ENCODE measurements around the gene GPATCH4.
"Not testable (repeated sequence)": the region's sequence is repeated elsewhere in the genome, so short reads cannot be mapped to it uniquely, and the experiment has no call there.

Gene GPATCH4

DNA sequence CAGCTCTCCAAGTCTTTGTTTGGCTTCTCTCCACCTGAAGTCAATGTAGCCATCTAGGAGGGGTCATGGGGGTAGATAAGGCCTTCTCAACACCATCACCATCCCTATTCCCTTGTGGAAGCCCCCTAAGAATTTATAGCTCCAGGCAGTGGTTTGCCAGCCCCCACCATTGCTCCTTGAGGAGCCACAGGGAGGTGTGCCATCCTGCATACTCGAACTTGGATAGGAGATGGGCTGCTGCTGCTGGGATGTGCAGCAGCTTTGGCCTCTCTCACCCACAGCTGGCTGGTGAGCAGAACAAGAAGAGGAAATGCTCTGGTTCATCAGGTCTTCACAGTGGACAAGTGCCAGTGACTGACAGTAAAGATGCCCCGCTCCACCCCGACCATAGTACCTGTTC is 4.9 kb downstream of the GPATCH4 start:
- DNase-seq (ENCODE audit: low read depth in 3 of 3): no peak

DNA sequence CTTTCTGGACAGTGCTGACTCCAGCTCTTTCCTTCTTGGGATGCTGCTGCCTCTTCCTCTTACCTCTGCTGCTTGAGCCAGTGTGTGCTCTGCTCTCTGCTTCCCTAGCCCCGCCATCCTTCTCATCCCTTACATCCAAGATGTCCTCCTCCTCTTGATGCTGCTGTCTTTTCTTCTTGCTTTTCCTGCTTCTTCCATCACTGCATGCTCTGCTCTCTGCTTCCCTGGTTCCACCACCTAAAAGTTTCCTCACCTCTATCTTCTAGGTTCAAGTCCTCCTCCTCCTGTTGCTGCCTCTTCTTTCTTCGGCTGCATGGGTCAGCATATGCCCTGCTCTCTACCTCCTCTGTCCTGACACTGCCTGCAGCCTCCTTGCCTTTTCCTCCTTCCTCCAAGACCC is 6.3 kb downstream of the GPATCH4 start:
- no peak for DNase-seq (ENCODE audit: low read depth in 3 of 3)

DNA sequence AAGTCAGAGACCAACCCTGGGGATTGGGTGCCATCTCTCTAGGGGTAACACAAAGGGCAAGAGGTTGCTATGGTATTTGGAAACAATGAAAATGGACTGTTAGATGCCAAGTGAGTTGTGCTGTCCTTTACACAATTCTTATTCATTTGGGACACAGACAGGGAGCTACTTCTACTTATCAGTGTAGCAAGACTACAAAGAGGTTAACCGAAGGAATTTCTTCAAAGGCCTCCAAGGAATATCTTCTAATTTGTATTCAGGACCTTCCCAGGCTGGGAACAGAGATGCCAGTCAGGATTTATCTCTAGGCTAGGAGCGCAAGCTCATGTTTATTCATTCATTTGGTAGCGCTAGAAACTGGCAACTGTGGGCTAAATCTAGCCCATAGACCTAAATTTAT is 7.1 kb downstream of the GPATCH4 start:
- no peak for DNase-seq (ENCODE audit: low read depth in 3 of 3)

DNA sequence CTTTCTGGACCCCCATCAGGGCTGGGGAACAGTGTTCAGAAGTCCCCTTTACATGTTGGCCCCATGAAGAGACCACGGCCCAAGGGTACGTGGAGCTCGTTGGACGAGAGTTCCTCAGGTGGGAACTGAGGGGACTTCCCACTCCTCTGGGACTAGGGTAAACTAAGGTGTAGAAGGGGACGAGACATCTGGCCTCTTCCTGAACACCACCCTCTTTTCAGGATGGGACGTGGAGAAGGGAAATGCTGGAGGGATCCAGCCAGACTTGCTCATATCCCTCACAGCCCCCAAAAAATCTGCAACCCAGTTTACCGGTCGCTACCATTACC is 7.7 kb downstream of the GPATCH4 start:
- no peak for DNase-seq (ENCODE audit: low read depth in 3 of 3)

DNA sequence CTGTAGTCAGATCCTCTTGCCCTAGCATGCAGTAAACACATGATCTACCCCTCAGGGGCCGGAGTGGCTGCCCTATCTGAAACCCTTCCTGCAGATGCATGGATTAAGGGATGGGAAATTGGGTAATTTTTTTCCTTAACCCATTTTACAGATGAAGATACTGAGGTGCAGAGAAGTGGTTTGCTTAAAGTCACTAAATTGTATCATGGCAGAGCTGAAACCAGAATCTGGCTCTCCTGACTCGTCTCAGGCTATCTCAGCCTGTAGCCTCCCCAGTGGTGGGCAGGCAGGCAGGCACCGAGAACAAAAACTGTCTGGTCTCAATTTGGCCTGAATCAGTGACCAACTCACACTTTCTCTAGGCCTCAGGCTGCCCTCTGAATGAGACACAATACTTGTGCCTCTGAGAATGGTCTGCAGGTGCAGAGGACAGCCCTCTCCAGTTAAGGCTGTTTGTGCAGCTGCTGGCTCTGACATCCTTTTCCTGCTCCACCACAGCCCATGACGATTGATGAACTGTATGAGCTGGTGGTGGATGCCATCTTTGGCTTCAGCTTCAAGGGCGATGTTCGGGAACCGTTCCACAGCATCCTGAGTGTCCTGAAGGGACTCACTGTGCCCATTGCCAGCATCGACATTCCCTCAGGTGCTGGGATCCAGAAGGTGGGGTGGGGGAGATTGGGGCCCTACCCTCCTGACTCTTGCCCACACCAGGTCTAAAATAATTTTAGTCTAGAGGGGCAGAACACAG is 8.2 kb downstream of the GPATCH4 start:
- DNase-seq (ENCODE audit: low read depth in 3 of 3): no peak

DNA sequence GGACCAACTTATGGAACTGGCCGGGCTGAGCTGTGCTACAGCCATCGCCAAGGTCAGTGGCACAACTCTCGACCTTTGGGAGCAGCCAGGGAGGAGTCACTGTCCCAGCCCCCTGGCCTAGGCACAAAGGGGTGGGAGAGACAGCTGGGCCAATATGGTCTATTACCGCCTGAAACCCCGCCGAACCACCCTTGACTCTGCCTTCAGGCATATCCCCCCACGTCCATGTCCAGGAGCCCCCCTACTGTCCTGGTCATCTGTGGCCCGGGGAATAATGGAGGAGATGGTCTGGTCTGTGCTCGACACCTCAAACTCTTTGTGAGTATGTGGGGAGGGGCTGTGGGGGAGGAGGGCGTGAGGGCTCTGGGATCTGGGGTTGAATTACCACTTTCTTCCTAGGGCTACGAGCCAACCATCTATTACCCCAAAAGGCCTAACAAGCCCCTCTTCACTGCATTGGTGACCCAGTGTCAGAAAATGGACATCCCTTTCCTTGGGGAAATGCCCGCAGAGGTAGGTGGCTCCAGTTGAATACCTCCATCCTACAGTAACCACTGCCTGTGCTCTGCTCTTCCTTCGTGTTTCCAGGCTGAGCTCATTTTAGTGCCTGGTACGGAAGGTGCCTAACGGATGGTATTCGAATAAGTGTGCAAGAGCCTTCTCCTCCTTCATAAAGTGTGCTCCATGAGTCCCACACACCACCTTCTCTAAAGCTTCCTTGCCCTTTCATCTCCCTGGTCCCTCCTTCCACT is 8.9 kb downstream of the GPATCH4 start:
- DNase-seq (ENCODE audit: low read depth in 3 of 3): no peak

DNA sequence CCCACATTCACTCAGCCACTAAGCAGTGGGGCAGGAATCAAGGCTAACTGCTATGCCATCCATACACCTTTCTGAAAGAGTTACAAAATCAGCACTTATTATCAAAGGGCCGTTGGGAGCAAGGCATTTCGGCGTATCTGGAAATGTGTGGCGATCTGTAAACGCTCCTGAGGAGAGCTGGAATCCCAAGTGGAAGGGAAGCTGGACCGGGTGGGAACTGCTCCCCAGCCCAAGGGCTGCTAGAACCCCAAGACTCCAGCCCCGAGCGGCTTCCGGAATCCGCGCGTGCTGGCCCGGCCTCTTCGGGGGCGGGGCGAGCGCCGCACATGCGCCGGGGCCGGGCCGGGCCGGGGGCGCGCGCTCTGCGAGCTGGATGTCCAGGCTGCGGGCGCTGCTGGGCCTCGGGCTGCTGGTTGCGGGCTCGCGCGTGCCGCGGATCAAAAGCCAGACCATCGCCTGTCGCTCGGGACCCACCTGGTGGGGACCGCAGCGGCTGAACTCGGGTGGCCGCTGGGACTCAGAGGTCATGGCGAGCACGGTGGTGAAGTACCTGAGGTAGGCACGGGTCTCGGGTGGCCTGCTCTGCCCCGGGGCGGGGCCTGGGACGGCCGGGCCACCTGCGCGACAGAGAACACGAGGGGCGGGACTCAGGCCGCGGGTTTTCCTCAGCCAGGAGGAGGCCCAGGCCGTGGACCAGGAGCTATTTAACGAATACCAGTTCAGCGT is 9.7 kb downstream of the GPATCH4 start, which contains the start of gene NAXE:
Gene NAXE (plus strand): TSS at position 345 of the 726 bp plus-strand sequence. CDS start 29 bp downstream, at position 374.
- DNase-seq (ENCODE audit: low read depth in 3 of 3): peak; percentile 32 to 65 (median 44)

DNA sequence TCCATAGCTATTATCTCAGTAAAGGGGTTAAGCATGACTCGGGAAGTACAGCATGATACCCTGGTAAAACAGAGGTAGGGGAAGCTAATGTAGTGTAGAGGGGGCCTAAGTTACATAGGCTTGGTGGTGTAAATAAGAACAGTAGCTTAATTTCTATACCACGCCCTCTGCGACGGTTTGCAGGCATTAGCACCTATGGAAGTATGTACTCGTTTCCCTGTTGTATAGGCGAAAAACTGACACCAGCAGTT is 10.2 kb downstream of the GPATCH4 start:
- no peak for DNase-seq (ENCODE audit: low read depth in 3 of 3)

DNA sequence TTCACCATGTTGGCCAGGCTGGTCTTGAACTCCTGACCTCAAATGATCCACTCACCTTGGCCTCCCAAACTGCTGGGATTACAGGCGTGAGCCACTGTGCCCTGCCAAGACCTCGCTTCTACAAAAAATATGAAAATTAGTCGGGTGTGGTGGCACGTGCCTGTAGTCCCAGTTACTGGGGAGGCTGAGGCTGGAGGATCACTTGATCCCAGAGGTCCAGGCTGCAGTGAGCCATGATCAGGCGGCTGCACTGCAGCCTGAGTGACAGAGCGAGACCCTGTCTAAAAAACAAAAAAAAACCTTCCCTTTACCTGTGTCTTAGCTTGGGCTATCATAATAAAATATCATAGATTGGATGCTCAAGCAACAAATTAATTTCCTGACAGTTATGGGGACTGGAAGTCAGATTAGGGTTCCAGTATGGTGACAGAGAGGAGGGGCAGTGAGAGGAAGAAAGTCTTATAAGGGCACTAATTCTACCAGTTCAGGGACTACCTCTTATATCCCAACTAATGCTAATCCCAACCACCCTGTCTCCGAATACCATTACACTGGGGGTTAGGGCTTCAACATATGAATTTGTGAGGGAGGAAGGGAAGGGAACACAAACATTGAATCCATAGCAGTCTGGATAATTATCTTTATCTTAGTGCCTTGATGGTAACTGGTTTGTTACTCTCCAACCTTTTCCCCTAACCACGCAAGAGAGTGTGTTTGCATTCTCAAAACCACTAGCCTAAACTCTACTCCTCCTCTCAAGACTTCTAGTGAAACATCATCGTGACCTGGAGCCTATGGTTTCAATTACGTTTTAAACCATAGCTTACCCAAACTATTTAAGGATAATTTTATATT is 10.7 kb downstream of the GPATCH4 start:
- no peak for DNase-seq (ENCODE audit: low read depth in 3 of 3)

DNA sequence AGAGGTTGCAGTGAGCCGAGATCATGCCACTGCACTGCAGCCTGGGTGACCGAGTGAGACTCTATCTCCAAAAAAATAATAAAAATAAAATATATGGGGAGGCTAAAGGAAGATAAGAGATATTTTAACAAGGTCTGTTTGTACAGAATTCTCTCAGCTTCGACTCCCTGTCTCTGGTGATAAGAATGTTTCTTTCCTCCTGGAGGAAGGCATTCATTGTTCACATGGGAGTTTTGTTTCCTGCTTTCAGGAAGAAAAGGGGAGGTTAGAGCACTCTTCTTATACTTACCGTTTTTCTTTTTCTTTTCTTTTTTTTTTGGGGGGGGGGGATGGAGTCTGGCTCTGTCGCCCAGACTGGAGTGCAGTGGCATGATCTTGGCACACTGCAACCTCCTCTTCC is 11.7 kb downstream of the GPATCH4 start:
- DNase-seq (ENCODE audit: low read depth in 3 of 3): no peak

DNA sequence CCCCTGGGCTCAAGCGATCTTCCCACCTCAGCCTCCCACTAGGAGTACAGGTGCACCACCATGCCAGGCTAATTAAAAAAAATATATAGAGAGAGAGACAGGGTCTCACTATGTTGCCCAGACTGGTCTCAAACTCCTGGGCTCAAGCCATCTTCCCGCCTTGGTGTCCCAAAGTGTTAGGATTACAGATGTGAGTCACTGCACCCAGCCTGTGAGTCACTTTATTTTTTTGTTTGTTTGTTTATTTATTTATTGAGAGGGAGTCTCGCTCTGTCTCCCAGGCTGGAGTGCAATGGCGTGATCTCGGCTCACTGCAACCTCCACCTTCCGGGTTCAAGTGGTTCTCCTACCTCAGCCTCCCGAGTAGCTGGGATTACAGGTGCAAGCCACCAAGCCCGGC is 13.4 kb downstream of the GPATCH4 start:
- DNase-seq (ENCODE audit: low read depth in 3 of 3): not testable (repeated sequence)

DNA sequence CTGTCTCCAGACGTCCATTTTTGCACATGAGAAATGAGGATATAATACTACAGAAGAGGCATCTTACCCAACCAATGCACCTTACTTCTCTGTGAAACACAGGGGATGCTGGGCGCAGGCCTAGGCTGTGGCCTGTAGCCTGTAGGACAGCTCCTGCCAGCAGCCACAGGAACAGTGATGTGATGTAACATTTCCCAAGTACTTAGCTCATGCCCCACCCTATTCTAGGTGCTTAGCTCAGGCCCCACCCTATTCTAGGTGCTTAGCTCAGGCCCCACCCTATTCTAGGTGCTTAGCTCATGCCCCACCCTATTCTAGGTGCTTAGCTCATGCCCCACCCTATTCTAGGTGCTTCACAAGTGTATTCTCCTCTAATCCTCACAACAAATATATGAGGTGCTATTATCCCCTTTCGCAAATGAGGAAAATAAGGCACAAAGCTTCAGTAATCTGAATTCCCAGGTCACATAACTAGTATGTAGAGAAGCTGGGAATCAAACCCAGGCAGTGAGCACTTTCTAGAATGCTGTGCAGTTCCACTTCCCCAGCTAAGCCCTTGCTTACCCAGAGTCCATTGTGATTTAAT is 14.3 kb downstream of the GPATCH4 start:
- DNase-seq (ENCODE audit: low read depth in 3 of 3): no peak

DNA sequence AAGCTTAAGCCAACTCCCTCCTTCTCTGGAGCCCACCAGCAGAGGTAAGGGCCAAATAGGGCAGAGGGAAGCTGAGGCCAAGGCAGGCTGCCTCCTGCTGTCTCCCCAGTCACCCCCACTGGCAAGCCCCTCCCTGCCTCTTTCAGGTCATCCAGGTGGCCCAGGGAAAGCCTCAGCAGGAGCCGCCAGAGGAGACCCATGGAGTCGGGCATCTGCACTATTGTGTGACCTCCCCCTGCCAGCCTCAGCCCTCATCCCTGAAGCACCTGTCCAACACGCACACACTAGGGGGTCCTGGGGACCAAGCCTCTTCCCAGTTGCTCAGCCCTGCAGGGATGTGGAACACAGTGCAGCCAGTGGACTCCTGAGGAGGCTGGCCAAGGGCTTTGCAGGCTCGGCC is 15.0 kb downstream of the GPATCH4 start:
- no peak for DNase-seq (ENCODE audit: low read depth in 3 of 3)

DNA sequence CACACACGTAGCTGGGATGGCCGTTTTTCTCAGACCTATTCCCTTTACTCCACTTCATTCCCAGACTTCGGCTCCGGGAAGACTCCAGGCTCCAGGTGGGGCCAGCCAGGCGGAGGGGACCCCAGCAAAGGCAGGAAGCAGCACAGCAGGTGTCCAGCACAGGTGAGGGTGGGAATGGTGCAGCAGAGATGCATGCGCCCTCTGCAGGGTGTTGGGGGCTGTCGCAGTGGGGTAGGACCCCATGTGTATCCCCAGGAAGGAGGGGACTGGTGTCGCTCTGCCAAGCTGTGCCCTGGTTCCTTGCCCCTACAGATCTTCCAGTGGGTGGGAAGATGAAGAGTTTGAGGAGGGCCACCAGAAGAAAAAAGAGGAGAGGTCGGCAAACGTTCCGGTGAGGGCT is 16.5 kb downstream of the GPATCH4 start:
- no peak for DNase-seq (ENCODE audit: low read depth in 3 of 3)

DNA sequence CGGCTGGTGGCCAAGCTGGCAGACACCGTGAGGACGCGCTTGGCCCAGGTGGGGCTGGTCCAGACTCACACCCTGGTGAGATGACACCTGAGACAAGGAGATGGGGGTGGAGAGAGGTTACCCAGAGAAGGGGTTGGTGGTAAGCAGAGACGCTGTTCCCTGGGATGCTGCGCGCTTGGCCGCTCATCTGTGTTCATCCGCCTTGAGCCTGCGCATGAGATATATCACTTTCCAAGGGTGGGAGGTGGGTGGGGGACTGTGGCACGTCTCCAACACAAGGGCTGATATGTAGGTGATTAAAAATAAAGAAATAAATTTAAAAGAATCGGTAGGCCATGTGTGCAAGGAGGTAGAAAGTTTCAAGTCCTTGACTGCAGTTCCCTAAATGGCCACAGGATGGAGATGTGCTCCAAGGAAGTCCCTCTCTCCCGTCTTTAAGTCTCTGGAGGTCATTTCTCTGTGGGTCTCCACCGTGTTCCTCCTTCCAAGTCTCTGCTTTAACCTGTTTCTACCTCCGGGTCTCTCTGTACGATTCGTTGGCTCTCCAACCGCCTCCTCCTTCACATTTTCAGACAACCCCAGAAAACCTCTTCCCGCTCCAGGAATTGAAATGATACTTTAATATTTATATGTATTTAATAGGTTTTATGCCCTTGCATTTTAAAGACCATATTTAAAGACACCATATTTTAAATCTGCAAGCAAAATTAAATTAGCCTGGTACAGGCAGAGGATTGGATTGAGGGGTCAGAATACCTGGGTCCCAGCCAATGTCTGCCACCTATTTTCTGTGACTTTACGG is 17.3 kb downstream of the GPATCH4 start:
- peak; percentile 47 to 75 (median 71) for DNase-seq (ENCODE audit: low read depth in 3 of 3)

DNA sequence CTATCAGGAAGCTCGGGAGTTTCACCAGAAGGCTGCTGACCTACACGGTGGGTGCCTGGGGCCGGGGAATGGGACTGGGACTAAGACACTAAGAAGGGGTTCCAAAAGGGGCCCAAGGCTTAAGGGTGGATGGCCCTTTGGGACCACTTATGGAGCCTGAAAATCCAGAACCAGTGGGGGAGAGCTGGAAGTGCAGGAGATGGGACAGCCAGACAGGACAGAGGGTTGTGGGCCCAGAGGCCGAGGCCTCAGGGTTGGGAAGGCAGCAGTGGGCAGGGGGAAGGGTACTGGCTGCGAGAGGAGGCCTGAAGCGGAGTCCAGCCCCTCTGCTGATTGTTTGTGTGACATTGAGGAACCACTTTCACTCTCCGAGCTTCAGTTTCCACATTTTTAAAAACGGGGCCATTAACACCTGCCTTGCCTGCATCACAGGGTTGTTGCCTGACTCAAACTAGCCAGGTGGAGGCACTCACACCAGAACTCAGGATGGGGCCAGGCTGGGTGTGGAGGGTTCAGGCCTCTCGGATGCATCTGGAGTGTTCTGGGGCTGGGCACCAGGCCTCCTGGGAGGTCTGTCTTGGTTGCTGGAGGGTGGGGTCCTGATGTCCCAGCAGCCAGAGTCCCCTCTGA is 18.8 kb downstream of the GPATCH4 start:
- no peak for DNase-seq (ENCODE audit: low read depth in 3 of 3)

DNA sequence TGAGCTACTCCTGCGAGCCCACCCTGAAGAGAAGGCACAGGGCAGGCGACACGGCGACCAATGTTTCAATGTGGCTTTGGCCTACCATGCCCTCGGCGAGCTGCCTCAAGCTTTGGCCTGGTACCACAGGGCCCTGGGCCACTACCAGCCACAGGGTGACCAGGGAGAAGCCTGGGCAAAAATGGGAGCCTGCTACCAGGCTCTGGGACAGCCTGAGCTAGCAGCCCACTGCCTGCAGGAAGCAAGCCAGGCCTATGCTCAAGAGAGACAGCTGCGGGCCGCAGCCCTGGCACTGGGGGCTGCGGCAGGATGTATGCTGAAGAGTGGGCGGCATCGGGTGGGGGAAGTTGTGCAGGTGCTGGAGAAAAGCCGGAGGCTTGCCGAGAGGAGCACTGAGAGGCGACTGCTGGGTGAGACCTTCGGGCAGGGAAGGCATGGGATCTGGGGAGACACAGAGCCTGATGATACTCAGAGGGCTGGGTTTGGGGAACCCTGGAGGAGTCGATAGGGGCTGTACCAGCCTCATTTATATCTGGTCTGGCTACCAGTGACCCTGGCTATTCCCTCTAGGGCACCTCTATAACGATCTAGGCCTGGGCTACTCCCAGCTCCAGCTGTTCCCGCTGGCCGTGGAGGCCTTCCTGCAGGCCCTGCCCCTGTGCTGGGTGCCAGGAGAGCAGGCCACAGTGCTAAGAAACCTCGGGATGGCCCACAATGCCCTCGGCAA is 19.5 kb downstream of the GPATCH4 start:
- DNase-seq (ENCODE audit: low read depth in 3 of 3): no peak

DNA sequence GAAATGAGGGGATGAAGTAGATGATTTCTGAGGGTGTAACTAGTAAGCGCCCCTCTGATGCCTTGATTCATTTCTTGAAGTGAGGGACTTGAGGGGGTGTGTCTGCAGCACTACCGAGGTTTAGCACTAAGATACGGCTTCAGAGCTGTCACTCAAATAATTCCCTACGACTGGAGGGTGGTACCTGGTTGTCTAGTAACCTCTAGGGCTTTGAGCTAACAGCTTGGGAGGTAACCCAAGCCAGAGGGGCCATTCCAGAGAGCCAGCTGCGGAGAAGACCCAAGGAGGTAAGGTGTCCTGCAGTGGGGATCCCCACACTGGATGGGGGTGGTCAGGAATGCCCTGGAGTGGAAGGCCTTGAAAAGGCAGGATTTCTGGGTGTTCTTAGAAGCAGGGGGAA is 21.8 kb downstream of the GPATCH4 start, which contains the start of gene TTC24:
Gene TTC24 (plus strand): TSS at position 252 of the 400 bp plus-strand sequence. CDS start 1,642 bp downstream, outside the sequence.
- no peak for DNase-seq (ENCODE audit: low read depth in 3 of 3)

DNA sequence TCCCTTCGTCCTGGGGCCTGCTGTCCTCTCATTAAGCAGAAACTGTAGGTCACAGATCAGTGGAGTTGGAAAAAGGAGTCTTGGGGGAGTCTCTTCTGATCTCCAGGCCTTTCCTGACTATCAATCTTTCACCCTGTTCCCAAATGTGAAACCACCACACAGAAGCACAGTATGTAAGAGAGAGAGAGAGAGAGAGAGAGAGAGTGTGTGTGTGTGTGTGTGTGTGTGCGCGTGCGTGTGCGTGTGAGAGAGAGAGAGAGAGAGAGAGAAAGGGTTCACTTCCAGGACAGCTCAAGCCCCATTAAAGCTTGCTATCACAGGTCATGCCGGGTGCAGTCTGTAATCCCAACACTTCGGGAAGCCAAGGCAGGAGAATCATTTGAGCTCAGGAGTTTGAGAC is 23.2 kb downstream of the GPATCH4 start:
- DNase-seq (ENCODE audit: low read depth in 3 of 3): no peak

DNA sequence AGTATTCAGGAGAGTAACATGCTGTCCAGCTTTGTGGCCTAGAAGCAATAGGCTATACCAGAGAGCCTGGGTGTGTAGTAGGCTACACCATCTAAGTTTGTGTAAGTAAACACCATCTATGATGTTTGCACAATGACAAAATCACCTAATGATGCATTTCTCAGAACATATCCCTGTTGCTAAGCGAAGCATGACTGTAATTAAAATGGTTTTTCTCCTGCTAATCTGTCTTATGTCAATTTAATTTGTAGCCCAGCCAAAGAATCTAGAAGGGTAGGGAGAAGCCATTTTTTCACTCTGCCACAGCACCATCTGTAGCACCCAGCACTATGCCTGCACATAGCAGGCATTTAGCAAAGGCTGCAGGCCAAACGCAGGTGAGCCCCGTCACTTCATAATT is 23.7 kb downstream of the GPATCH4 start:
- DNase-seq (ENCODE audit: low read depth in 3 of 3): no peak
